ENCODE results near the gene MACIR. TPM values are rescaled to one million over a fixed set of nuclear protein-coding genes. Genes with fewer than 3 reads are reported as not detected.

The MACIR gene
- total RNA-seq, 2 donors from 2014 or later = 6.2 to 6.3 TPM

DNA sequence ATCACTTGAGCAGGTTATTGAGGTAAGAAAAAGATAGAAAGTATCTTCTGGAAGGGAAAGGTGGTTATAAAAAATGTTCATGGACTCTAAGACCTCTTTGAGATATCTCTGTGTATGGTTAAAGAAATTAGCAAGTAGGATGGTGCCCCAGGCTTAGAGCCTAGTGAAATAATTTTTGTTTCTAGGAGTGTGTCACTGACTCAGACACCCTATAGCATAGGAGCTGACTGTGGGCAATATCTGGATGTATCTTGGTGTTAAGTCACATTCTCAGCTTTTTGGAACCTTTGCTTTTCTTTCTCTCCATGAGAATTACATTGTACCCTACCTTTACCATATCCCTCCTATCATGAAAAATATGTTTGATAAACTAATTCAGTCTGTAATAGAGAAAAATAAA lies 12.0 kb downstream of the MACIR start:
- intact Hi-C loops (cut with DNase I) = no loop called here
- ATAC-seq = no peak
- Histone ChIP-seq H3K36me3 (replicated peaks in 1 of 2; ENCODE audit: insufficient read depth in 1 of 2, low read depth in 2 of 2) (no peaks in the 10 kb centered on the region), H3K4me1 (peaks cover 20% of the 10 kb centered on the region), H3K4me3 (no peak overlapping the region), H3K9me3 (no peaks in the 10 kb centered on the region), H3K27me3 (no peaks in the 10 kb centered on the region), H3K27ac (no peak overlapping the region)
- no peak for TF ChIP-seq CTCF (IDR thresholded peaks at IDR 0.05)
- TF ChIP-seq POLR2A (IDR thresholded peaks at IDR 0.05) = no peak
- no peak for DNase-seq

DNA sequence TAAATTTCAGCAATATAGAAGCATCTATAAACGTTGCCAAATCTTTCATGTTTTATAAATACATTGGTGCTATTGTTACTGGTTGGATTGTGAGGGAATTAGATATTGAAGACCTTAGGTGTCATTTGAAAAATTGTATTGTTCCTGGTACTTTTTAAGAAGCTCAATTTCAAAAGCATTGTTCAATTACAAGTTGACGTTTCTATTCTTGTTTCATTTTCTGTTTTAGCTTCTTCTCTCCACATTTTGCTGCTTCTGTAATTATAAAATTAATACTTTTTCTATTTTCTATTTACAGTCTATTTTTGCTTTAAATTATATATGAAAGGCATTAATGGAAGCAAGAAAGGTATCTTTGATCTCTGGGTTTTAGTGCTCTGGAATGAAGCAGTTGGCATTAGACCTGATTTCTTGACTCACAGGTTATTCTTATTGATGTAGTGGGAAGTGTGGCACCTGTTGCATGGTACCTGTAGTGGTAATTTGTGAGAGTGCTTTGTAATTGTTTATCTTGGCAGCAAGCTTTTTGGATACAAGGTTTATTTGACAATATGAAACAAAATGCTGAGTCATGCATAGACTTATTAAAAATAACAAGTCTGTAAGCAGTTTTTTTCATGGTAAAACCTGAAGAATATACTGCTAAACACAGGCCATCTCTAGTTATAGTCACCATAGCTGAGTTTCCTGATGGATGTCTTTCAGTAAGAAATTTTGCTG lies 13.2 kb downstream of the MACIR start:
- Histone ChIP-seq H3K27ac (peak overlapping the region in 3 of 4 donors; percentile 55 to 71 (median 62)), H3K27me3 (no peaks in the 10 kb centered on the region), H3K36me3 (replicated peaks in 1 of 2; ENCODE audit: insufficient read depth in 1 of 2, low read depth in 2 of 2) (peaks cover 0 to 3% of the 10 kb centered on the region in 2 donors), H3K4me1 (peaks cover 19% of the 10 kb centered on the region), H3K9me3 (no peaks in the 10 kb centered on the region), H3K4me3 (no peak overlapping the region)
- DNase-seq (peak; percentile 66 to 87 (median 80)), ATAC-seq (peak; percentile 99)
- intact Hi-C loops (cut with DNase I) = no loop called here
- WGBS, 2 donors = 18 to 26% methylated on average over 2 of the region's 2 CpGs
- TF ChIP-seq CTCF (IDR thresholded peaks at IDR 0.05) = peak in 2 of 7 experiments; percentile 1
- TF ChIP-seq POLR2A (IDR thresholded peaks at IDR 0.05) = no peak

GRCh38 chr5:103272377-103272776 lies 13.8 kb downstream of the MACIR start:
- H3K27me3 ChIP-seq = no peaks in the 10 kb centered on the region
- no peak for ATAC-seq
- WGBS, 2 donors = 44 to 56% methylated on average over 2 of the region's 2 CpGs
- H3K36me3 ChIP-seq (replicated peaks in 1 of 2; ENCODE audit: insufficient read depth in 1 of 2, low read depth in 2 of 2) = peaks cover 0 to 3% of the 10 kb centered on the region in 2 donors
- intact Hi-C loops (cut with DNase I) = no loop called here
- no peak for TF ChIP-seq CTCF (IDR thresholded peaks at IDR 0.05)
- no peak for TF ChIP-seq POLR2A (IDR thresholded peaks at IDR 0.05)
- no peak overlapping the region for H3K4me3 ChIP-seq
- no peaks in the 10 kb centered on the region for H3K9me3 ChIP-seq
- DNase-seq = no peak
- peak overlapping the region in 1 of 4 donors; percentile 71 for H3K27ac ChIP-seq
- H3K4me1 ChIP-seq = peaks cover 19% of the 10 kb centered on the region

DNA sequence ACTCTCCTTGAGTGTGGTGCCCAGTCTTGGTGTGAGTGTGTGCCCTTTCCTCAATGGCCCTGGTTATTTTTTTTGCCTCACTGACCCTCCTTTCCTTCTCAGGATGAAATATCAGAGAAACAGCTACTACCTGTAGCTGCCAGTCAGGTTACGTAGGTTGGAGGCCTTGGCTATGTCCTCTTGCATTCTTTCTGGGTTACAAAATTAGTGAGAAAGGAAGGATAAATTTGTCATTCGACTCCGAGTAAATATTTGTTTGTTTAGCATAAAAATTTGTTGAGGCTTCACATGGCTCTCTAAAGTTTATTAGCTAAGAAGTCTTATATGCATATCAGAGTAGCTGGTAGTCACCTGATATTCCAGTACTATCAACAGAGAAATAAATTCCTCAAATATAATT lies 15.4 kb downstream of the MACIR start:
- Histone ChIP-seq H3K9me3 (no peaks in the 10 kb centered on the region), H3K4me1 (peaks cover 19% of the 10 kb centered on the region), H3K36me3 (replicated peaks in 1 of 2; ENCODE audit: insufficient read depth in 1 of 2, low read depth in 2 of 2) (peaks cover 0 to 3% of the 10 kb centered on the region in 2 donors), H3K27ac (no peak overlapping the region), H3K4me3 (no peak overlapping the region), H3K27me3 (no peaks in the 10 kb centered on the region)
- TF ChIP-seq POLR2A (IDR thresholded peaks at IDR 0.05) (no peak), CTCF (IDR thresholded peaks at IDR 0.05) (no peak)
- WGBS, 2 donors = 58 to 70% methylated on average over 3 of the region's 3 CpGs
- ATAC-seq (no peak), DNase-seq (no peak)
- intact Hi-C loops (cut with DNase I) = no loop called here

DNA sequence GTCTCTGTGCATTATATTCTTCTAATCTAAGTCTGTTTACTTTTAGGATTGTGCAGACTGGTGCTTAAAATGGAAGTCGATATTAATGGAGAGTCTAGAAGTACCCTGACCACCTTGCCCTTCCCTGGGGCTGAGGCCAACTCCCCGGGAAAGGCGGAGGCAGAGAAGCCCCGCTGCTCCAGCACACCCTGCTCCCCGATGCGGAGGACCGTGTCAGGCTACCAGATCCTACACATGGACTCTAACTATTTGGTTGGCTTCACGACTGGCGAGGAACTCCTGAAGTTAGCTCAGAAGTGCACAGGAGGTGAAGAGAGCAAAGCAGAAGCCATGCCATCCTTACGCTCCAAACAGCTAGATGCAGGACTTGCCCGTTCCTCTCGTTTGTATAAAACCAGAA lies 17.3 kb downstream of the MACIR start:
- Histone ChIP-seq H3K9me3 (no peaks in the 10 kb centered on the region), H3K4me1 (peaks cover 19% of the 10 kb centered on the region), H3K27me3 (no peaks in the 10 kb centered on the region), H3K27ac (no peak overlapping the region), H3K4me3 (no peak overlapping the region), H3K36me3 (replicated peaks in 1 of 2; ENCODE audit: insufficient read depth in 1 of 2, low read depth in 2 of 2) (peaks cover 0 to 3% of the 10 kb centered on the region in 2 donors)
- WGBS, 2 donors = 97% methylated on average over 9 to 12 of the region's 12 CpGs
- intact Hi-C loops (cut with DNase I) = no loop called here
- DNase-seq (no peak), ATAC-seq (no peak)
- TF ChIP-seq POLR2A (IDR thresholded peaks at IDR 0.05) (no peak), CTCF (IDR thresholded peaks at IDR 0.05) (no peak)
